ENCODE measurements around the gene MRAP2.

MRAP2 gene

DNA sequence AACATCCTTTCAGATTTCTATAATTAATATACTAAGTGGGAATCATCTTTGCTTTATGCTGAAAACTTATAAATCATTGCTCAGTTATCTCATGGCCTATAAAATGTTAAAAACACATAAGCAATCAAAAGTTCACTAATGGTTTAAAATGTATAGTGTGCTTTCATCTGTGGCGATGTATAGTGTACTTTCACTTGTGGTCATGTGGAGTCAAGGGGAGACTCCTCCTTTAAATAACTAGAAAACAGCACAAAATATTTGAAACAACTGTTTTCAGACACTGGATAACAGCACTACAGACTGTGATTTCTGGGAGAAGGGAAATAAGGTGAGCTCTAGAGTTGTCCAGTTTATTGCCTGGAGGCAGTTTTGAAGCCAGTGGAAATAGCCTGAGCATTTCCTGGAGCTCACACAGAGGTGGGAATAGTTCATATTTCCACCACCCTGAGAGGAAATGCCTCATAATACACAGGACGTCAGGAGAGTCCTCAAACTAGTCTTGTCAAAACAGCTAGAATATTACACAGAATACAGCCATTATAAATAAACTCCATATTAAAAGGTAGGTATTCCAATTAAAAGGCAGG lies 104.5 kb downstream of the MRAP2 start:
- DNase-seq: no peak

DNA sequence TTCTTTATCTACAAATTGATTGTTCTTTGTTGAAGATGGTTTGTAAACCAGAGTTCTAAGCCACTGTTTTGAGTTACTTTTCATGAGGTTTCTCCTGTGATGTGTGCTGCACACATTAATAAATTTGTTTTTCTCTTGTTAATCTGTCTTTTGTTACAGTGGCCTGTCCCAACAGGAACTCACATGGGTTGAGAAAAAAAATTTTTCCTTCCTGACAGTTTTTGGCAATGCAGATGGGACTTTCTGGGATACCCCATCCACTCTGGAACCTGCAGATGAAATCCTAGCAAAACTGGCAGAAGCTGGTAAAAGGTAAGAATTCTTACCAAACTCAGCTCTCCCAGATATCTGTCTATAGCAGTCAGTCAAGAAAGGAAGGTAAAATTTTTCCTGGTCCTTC lies 105.7 kb downstream of the MRAP2 start:
- no peak for DNase-seq

All from NCI-H1436 treated with DMSO at 0.1 percent for 48 hours (cell line).